Chondrocyte (in vitro differentiated cells): ENCODE measurements around the gene SLC26A4. TPM values are rescaled to one million over a fixed set of nuclear protein-coding genes. Genes with fewer than 3 reads are reported as not detected.

Experiments
- DNase-seq: peaks from one replicate; pipeline ENCODE4 v3.0.0; 2021; ENCODE audit warnings: mixed read lengths, low spot score
- H3K27ac Mint-ChIP-seq: one replicate; pipeline ENCODE4 v1.8.0; 2021; ENCODE audit warnings: mild to moderate bottlenecking, moderate library complexity, mixed read lengths; ENCODE audit not compliant: unreplicated experiment
- H3K27me3 Mint-ChIP-seq: 2 replicates; pipeline ENCODE4 v1.8.0; 2021; ENCODE audit warnings: low read depth, mixed read lengths
- H3K36me3 Mint-ChIP-seq: 2 replicates; pipeline ENCODE4 v1.8.0; 2021; ENCODE audit warnings: low read depth, mixed read lengths
- H3K4me1 Mint-ChIP-seq: 2 replicates; pipeline ENCODE4 v1.8.0; 2021; ENCODE audit warnings: low read depth, mild to moderate bottlenecking, mixed read lengths
- H3K4me3 Mint-ChIP-seq: one replicate; pipeline ENCODE4 v1.8.0; 2021; ENCODE audit warnings: mild to moderate bottlenecking, moderate library complexity, mixed read lengths; ENCODE audit not compliant: unreplicated experiment
- H3K9me3 Mint-ChIP-seq: 2 replicates; pipeline ENCODE4 v1.8.0; 2021; ENCODE audit warnings: low read depth, mixed read lengths
- total RNA-seq: library from RNA; stranded (reverse); gene quantifications from 3 replicates; pipeline ENCODE4 v1.2.1, GENCODE V29; 2021
- TF ChIP-seq, protein P1 (sequence below): fragments of 200-600 bp; sonication (generic); IDR thresholded peaks from 2 replicates; pipeline ENCODE4 v1.5.0; 2021; ENCODE audit warnings: antibody characterized with exemption, mild to moderate bottlenecking, moderate library complexity

SLC26A4 gene
- total RNA-seq, 1 donor from 2014 or later, result 0.55 TPM

DNA sequence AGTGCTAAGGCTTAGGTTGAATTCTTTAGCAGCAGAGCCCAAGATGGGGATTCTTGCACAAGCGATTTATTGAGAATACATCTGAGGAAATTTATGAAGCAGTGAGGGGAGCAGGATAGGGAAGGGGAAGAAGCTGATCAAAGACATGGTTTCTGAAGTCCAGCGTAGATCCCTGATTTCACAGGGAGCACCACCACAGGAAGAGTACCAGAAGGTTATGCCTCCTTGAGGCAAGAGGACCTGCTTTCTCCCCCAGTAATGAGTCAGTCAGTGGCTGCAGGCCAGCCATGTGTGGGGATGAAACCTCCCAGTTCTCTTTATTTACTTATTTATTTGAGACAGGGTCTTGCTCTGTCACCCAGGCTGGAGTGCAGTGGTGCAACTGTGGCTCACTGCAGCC is 48.3 kb downstream of the SLC26A4 start:
- Mint-ChIP-seq H3K27ac (no peak overlapping the region), H3K4me3 (no peak overlapping the region)
- DNase-seq, result no peak

DNA sequence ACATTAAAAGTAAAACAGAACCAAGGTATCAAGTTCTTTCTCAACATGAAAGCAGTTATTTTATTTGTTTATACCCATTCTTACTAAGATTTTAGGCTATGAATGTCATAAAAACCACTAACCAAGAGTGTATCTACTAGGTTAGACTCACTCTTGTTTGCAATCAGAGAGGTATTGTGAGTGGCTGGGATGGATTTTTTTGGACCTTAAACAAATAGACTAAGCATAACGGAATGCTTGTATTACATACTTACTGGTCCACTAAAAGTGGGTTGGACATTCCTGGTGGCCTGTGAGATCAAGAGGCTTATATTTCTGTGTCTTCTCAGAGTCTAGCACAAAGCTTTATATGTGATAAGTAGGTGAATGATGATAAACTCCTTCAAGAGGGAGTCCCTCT is 50.7 kb downstream of the SLC26A4 start:
- no peak overlapping the region for H3K27ac Mint-ChIP-seq
- no peaks in the 10 kb centered on the region for H3K36me3 Mint-ChIP-seq
- no peaks in the 10 kb centered on the region for H3K27me3 Mint-ChIP-seq
- TF ChIP-seq, protein P1, sequence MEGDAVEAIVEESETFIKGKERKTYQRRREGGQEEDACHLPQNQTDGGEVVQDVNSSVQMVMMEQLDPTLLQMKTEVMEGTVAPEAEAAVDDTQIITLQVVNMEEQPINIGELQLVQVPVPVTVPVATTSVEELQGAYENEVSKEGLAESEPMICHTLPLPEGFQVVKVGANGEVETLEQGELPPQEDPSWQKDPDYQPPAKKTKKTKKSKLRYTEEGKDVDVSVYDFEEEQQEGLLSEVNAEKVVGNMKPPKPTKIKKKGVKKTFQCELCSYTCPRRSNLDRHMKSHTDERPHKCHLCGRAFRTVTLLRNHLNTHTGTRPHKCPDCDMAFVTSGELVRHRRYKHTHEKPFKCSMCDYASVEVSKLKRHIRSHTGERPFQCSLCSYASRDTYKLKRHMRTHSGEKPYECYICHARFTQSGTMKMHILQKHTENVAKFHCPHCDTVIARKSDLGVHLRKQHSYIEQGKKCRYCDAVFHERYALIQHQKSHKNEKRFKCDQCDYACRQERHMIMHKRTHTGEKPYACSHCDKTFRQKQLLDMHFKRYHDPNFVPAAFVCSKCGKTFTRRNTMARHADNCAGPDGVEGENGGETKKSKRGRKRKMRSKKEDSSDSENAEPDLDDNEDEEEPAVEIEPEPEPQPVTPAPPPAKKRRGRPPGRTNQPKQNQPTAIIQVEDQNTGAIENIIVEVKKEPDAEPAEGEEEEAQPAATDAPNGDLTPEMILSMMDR, result no peak
- no peak for DNase-seq
- no peaks in the 10 kb centered on the region for H3K4me1 Mint-ChIP-seq
- H3K4me3 Mint-ChIP-seq, result no peak overlapping the region
- no peaks in the 10 kb centered on the region for H3K9me3 Mint-ChIP-seq

More for the DNA sequence above, 48.3 kb downstream of the SLC26A4 start:
- Mint-ChIP-seq H3K27me3 (no peaks in the 10 kb centered on the region), H3K4me1 (no peaks in the 10 kb centered on the region), H3K9me3 (no peaks in the 10 kb centered on the region), H3K36me3 (no peaks in the 10 kb centered on the region)
- TF ChIP-seq, protein P1, result no peak

DNA sequence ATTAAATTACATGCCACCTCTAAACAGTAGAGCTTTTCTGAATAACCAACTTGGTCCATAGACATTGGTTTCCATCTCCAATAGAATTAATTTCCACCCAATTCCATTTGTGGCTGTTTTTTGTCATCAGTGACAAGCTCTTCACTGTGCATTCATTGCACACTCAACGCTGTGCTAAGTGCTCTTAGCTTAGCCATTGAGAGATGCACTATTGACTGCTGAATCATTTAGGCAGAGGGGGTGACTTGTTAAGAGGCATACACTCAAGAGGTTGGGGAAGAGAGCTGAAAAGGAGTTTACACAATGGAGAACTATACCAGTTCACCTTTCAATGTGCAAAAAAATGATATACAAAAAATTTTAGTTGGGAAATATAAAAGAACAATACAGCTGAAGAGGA is 51.4 kb downstream of the SLC26A4 start:
- Mint-ChIP-seq H3K36me3 (no peaks in the 10 kb centered on the region), H3K27me3 (no peaks in the 10 kb centered on the region), H3K9me3 (no peaks in the 10 kb centered on the region), H3K4me1 (no peaks in the 10 kb centered on the region), H3K4me3 (no peak overlapping the region), H3K27ac (no peak overlapping the region)
- no peak for DNase-seq
- TF ChIP-seq, protein P1, result no peak

DNA sequence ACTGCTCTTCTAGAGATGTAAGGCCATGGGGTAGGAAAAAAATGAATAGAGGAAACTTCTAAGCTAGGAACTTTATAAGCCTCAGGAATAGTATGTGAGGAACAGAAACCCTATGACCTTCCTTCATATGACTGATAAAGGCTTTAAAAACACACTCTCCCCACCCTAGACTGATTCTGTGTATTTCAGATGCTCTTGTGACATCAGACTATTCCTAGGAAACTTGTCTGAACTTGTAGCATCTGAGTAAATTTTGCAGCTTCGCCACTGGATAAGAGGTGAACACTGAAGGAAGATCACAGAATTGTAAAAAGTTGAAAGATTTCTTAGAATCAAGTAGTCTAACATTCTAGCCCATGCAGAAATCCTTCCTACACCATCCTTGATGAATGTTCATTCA is 52.3 kb downstream of the SLC26A4 start:
- Mint-ChIP-seq H3K4me3 (no peak overlapping the region), H3K9me3 (no peaks in the 10 kb centered on the region), H3K27ac (no peak overlapping the region), H3K27me3 (no peaks in the 10 kb centered on the region), H3K36me3 (no peaks in the 10 kb centered on the region), H3K4me1 (no peaks in the 10 kb centered on the region)
- TF ChIP-seq, protein P1, result no peak
- no peak for DNase-seq

DNA sequence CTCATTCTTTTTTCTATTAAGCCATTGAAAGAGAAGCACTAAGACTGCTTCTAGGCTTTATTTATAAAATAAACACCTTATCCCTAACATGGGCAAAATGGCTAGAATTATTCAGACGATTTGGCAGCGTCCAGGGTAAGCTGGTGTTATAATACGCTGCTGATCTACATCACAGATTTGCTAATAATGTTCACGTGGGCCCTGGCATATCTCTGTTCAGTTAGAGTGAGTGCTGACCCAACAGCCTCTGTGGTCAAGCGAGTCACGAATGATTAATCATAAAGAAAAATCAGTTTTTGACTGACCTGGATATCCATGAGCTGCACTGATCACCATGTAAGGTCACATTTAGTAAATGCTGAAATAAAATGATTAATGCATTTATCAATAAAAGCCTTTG is 54.9 kb downstream of the SLC26A4 start:
- TF ChIP-seq, protein P1, result no peak
- no peak for DNase-seq
- Mint-ChIP-seq H3K4me1 (no peaks in the 10 kb centered on the region), H3K4me3 (no peak overlapping the region), H3K9me3 (no peaks in the 10 kb centered on the region), H3K27me3 (peaks cover 3% of the 10 kb centered on the region), H3K27ac (no peak overlapping the region), H3K36me3 (no peaks in the 10 kb centered on the region)
